Effector memory CD4-positive, alpha-beta T cell (primary cell): ENCODE measurements around the gene RALGAPA2.

ENCODE experiments used
- DNase-seq, 3 donors: peaks; one replicate each; pipeline ENCODE4 v3.0.0-alpha.2; 2020
- H3K27ac ChIP-seq: 2 replicates; pipeline ENCODE4 v1.7.0; 2013; ENCODE audit warnings: mild to moderate bottlenecking, low read length, moderate library complexity; ENCODE audit not compliant: insufficient read depth, poor library complexity, severe bottlenecking
- H3K27me3 ChIP-seq: replicated peaks from 2 replicates; pipeline ENCODE4 v1.7.0; 2013; ENCODE audit warnings: mild to moderate bottlenecking, low read length; ENCODE audit not compliant: insufficient read depth, control insufficient read depth, poor library complexity, severe bottlenecking
- H3K36me3 ChIP-seq: 2 replicates; pipeline ENCODE4 v1.7.0; 2013; ENCODE audit warnings: mild to moderate bottlenecking, low read length, moderate library complexity; ENCODE audit not compliant: control insufficient read depth, insufficient read depth
- H3K4me1 ChIP-seq: 2 replicates; pipeline ENCODE4 v1.7.0; 2013; ENCODE audit warnings: low read length, mild to moderate bottlenecking; ENCODE audit not compliant: control insufficient read depth, insufficient read depth, poor library complexity, severe bottlenecking
- H3K4me3 ChIP-seq: 2 replicates; pipeline ENCODE4 v1.7.0; 2013; ENCODE audit warnings: low read length, low read depth, mild to moderate bottlenecking; ENCODE audit not compliant: insufficient read depth, poor library complexity, severe bottlenecking
- H3K9me3 ChIP-seq: 2 replicates; pipeline ENCODE4 v1.7.0; 2013; ENCODE audit warnings: mild to moderate bottlenecking, low read length, moderate library complexity; ENCODE audit not compliant: control insufficient read depth

Gene RALGAPA2

DNA sequence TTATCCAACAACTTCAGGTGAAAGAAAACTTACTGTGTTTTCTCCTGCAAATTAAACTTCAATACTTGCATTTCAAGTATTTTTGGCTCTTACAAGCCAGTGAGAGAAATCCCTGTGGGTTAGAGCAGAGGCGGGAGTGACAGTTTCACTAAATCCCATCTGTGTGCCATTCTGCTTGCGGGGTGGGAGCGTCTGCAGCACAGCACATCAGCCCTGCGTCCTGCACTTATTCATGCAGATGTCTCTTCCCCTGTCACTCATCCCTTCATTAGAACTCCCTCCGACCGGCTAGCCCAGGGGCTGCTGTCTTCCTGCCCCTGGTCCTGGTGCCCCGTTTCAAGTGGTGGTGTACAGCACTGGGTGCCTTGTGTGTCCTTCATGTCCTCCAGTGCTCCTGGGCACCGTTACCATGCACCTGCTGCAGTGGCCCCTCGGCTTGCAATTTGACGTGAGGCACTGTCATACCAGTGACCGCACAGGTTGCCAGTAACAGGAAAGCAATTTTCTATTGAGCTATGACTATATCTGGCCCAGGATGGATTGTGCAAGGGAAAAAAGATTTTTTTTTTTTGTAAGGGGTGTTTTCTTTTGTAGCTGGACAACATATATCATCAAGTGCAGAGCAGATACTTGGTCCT, 285.1 kb downstream of the RALGAPA2 start:
- DNase-seq: no peak
- H3K9me3 ChIP-seq: no peaks in the 10 kb centered on the region
- H3K4me3 ChIP-seq: no peak overlapping the region
- no peak overlapping the region for H3K27ac ChIP-seq
- no peaks in the 10 kb centered on the region for H3K4me1 ChIP-seq
- H3K36me3 ChIP-seq: peaks cover 2% of the 10 kb centered on the region
- H3K27me3 ChIP-seq: no peaks in the 10 kb centered on the region

DNA sequence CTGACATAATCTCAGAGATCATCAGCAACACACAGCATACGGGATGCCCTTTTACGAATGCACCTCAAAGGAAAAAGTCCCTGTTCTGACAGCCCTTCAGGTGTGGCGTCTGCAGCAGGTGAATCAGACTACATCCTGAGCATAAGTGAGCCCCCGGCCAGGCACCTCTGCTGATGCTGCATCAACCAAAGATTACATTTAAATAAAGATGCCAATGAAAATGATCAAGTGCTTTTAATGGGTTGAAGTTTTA, 285.9 kb downstream of the RALGAPA2 start:
- peaks cover 6% of the 10 kb centered on the region for H3K36me3 ChIP-seq
- no peaks in the 10 kb centered on the region for H3K9me3 ChIP-seq

GRCh38 chr20:20425823-20426654, 286.4 kb downstream of the RALGAPA2 start:
- H3K27ac ChIP-seq: no peak overlapping the region
- no peaks in the 10 kb centered on the region for H3K27me3 ChIP-seq
- no peak for DNase-seq
- no peak overlapping the region for H3K4me3 ChIP-seq
- no peaks in the 10 kb centered on the region for H3K4me1 ChIP-seq
- no peaks in the 10 kb centered on the region for H3K9me3 ChIP-seq
- H3K36me3 ChIP-seq: peaks cover 6% of the 10 kb centered on the region

More for the DNA sequence above, 285.9 kb downstream of the RALGAPA2 start:
- H3K4me3 ChIP-seq: no peak overlapping the region
- no peak for DNase-seq
- H3K27ac ChIP-seq: no peak overlapping the region
- H3K4me1 ChIP-seq: no peaks in the 10 kb centered on the region
- no peaks in the 10 kb centered on the region for H3K27me3 ChIP-seq

DNA sequence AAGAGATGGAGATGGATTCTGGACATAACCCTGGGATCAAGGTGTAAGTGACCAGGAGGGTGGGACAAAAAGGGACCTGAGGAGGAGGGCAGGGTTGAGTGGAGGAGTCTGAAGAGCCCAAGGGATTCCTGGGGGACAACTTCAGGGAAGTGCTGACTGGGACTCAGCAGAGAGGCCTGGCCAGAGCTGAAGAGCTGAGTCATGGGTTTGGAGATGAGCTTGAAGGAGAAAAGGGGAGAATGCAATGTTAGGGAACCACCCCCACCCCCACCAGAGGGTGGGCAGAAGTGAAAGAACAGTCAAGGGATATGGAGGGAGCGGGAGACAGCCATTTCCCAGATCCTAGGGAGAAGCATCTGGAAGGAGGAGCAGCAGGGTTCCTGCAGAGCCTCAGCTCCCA, 289.3 kb downstream of the RALGAPA2 start:
- no peaks in the 10 kb centered on the region for H3K9me3 ChIP-seq
- no peaks in the 10 kb centered on the region for H3K4me1 ChIP-seq
- H3K27me3 ChIP-seq: no peaks in the 10 kb centered on the region
- peaks cover 6% of the 10 kb centered on the region for H3K36me3 ChIP-seq
- H3K27ac ChIP-seq: no peak overlapping the region
- no peak for DNase-seq
- no peak overlapping the region for H3K4me3 ChIP-seq

DNA sequence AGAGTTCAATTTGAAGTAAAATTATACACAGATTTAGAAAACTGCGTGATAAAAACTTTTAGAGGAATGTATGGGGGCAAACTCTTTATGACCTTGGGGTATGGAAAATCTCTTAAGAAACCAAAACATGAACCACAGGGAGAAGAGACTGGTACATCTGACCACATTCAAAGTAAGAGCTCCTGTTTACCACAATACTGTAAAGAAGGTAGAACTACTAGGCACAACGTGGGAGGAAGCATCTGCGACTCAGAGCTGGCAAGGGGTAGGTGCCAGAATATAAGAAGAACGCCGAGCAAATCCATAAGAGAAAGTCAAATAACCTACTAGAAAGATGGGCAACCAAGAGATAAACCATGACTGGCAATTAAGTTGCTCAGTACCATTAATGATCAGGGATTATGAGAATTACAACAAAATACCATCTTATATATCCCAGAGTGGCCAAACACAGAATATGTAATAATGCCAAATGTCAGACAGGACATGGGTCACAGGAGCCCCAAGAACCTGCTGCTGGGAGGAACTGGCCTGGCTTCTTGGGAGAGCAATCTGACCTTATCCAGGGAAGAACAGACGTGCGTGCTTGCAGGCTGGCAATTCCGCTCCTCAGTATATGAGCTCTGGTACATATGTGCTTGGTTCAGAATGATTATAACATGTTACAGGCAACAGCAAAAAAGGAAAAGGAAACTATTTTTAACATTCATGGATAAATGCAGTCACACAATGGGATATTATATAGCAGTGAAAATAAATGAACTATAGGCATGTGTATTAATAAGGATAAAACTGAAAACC, 294.4 kb downstream of the RALGAPA2 start:
- H3K9me3 ChIP-seq: no peaks in the 10 kb centered on the region
- no peaks in the 10 kb centered on the region for H3K4me1 ChIP-seq
- DNase-seq: no peak
- H3K4me3 ChIP-seq: no peak overlapping the region
- no peak overlapping the region for H3K27ac ChIP-seq
- peaks cover 6% of the 10 kb centered on the region for H3K36me3 ChIP-seq
- H3K27me3 ChIP-seq: no peaks in the 10 kb centered on the region

- Histone ChIP-seq H3K27me3 (no peaks in the 10 kb centered on the region), H3K27ac (no peak overlapping the region), H3K9me3 (no peaks in the 10 kb centered on the region), H3K4me1 (no peaks in the 10 kb centered on the region), H3K4me3 (no peak overlapping the region), H3K36me3 (no peaks in the 10 kb centered on the region)
- no peak for DNase-seq
These were observed 297.1 kb downstream of the RALGAPA2 start for GRCh38 chr20:20415321-20415720.

- no peaks in the 10 kb centered on the region for H3K36me3 ChIP-seq
- H3K4me1 ChIP-seq: no peaks in the 10 kb centered on the region
- H3K4me3 ChIP-seq: no peak overlapping the region
These were observed 297.7 kb downstream of the RALGAPA2 start for GRCh38 chr20:20414640-20415220.

DNA sequence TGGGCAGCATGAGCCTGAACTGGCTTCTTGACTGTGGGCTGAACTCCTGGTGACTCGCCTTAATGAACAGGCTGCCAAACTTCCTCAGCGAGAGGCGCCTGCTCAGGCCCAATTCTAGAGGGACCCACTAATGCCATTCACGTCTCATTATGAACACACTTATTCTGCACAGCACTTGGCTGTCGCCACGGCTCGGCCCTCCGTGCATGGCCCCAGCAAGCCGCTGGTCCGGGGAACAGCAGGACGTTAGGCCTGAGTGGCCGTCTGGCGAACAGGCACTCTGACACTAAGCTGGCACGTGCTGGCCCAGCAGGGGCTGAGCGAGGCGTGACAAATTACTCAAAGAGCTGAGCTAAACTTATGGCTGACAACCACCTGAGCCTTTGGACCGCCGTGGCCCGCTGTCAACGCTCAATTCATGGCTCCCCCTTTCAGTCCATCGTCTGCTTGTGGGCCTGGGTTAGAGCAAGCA, 298.6 kb downstream of the RALGAPA2 start:
- Histone ChIP-seq H3K36me3 (no peaks in the 10 kb centered on the region), H3K4me1 (no peaks in the 10 kb centered on the region), H3K4me3 (no peak overlapping the region), H3K27me3 (no peaks in the 10 kb centered on the region), H3K9me3 (no peaks in the 10 kb centered on the region), H3K27ac (no peak overlapping the region)
- no peak for DNase-seq

More at GRCh38 chr20:20414640-20415220, 297.7 kb downstream of the RALGAPA2 start:
- Histone ChIP-seq H3K27ac (no peak overlapping the region), H3K27me3 (no peaks in the 10 kb centered on the region), H3K9me3 (no peaks in the 10 kb centered on the region)
- DNase-seq: no peak

DNA sequence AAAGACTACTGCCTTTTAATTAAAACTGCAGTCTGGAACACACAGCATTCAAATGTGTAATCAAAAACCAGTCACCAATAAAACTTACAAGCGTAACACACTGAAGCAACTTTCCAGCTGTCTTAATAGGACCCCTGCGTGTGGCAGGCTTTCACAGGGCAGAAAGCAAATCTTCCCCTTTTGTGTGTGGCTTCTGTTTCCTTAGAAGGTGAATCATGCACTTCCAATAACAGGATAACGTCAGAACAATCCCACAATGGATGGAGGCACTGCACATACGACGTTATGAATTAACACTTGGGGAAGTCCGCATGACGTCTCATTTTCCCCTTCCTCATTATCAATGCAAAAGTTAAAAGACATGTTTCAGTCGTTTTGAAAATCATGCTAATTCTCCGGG, 299.7 kb downstream of the RALGAPA2 start:
- Histone ChIP-seq H3K4me3 (no peak overlapping the region), H3K36me3 (no peaks in the 10 kb centered on the region), H3K9me3 (no peaks in the 10 kb centered on the region), H3K27me3 (no peaks in the 10 kb centered on the region), H3K27ac (no peak overlapping the region), H3K4me1 (no peaks in the 10 kb centered on the region)
- DNase-seq: no peak
